T-cell (primary cell): Measurements from ENCODE around the gene MFSD8. TPM values are rescaled to one million over a fixed set of nuclear protein-coding genes. Genes with fewer than 3 reads are reported as not detected.

Experiments
- ATAC-seq, 4 experiments: fragments of 200-7000 bp in 3 of 4; fragments of 150-1000 bp in 1 of 4; cut with Tn5 transposase; replicated peaks in 1 of 4; 1 replicate in 3 of 4; 2 replicates in 1 of 4; pipeline ENCODE4 v1.10.0; 2021; ENCODE audit warnings: moderate library complexity in 3 of 4, mild to moderate bottlenecking in 2 of 4, moderate number of reproducible peaks in 1 of 4
- CTCF ChIA-PET, 2 donors: fragments of 300-600 bp; sonication (Branson Sonifier 250); formaldehyde crosslinking; loops; one replicate each; lab custom pipeline; 2022; ENCODE audit warnings: antibody characterized with exemption in 2 of 2; lab: Charles Lee
- POLR2A ChIA-PET, 2 donors: fragments of 300-600 bp; sonication (Branson Sonifier 250); formaldehyde crosslinking; loops; one replicate each; lab custom pipeline; 2022; ENCODE audit warnings: antibody characterized with exemption in 2 of 2; lab: Charles Lee
- DNase-seq, 35 experiments: peaks; one replicate each; pipeline versions ENCODE4 v3.0.0 to v3.0.0-alpha.2; 2013 to 2023
- H3K27ac ChIP-seq: one replicate; pipeline ENCODE4 v1.5.1; 2013; ENCODE audit warnings: low read length
- H3K27me3 ChIP-seq, 2 experiments: replicated peaks in 1 of 2; 1 replicate in 1 of 2; 2 replicates in 1 of 2; pipeline versions ENCODE4 v1.6.1 to v1.7.0; 2013; ENCODE audit warnings: low read length in 1 of 2, mixed read lengths in 1 of 2; ENCODE audit not compliant: control insufficient read depth in 2 of 2, insufficient read depth in 2 of 2; ENCODE audit errors: extremely low read depth in 1 of 2
- H3K36me3 ChIP-seq, 2 donors: 1 replicate in 1 of 2; 2 replicates in 1 of 2; pipeline versions ENCODE4 v1.6.1 to v1.7.0; 2013; ENCODE audit warnings: low read length in 1 of 2; ENCODE audit not compliant: control insufficient read depth in 2 of 2, insufficient read depth in 1 of 2; ENCODE audit errors: extremely low read depth in 1 of 2
- H3K4me1 ChIP-seq, 2 experiments: 1 replicate in 1 of 2; 2 replicates in 1 of 2; pipeline versions ENCODE4 v1.6.1 to v1.7.0; 2013; ENCODE audit warnings: low read length in 2 of 2, mixed read lengths in 1 of 2; ENCODE audit not compliant: insufficient read depth in 2 of 2, control insufficient read depth in 1 of 2; ENCODE audit errors: extremely low read depth in 1 of 2
- H3K4me3 ChIP-seq, 2 donors: 1 replicate in 1 of 2; 2 replicates in 1 of 2; pipeline versions ENCODE4 v1.5.1 to v1.7.0; 2013; ENCODE audit warnings: mild to moderate bottlenecking in 2 of 2, low read length in 1 of 2, moderate library complexity in 1 of 2; ENCODE audit not compliant: control insufficient read depth in 1 of 2; ENCODE audit errors: extremely low read depth in 1 of 2
- H3K9me3 ChIP-seq: 2 replicates; pipeline ENCODE4 v1.7.0; 2013
- H3K27ac Mint-ChIP-seq, 2 donors: one replicate each; pipeline ENCODE4 v1.8.0; 2020 to 2021; ENCODE audit warnings: mild to moderate bottlenecking in 2 of 2, mixed read lengths in 2 of 2
- H3K27me3 Mint-ChIP-seq, 2 donors: one replicate each; pipeline ENCODE4 v1.8.0; 2021 to 2022; ENCODE audit warnings: mixed read lengths in 2 of 2
- H3K36me3 Mint-ChIP-seq: one replicate; pipeline ENCODE4 v1.8.0; 2021; ENCODE audit warnings: mixed read lengths
- H3K4me1 Mint-ChIP-seq, 3 donors: one replicate each; pipeline ENCODE4 v1.8.0; 2020 to 2022; ENCODE audit warnings: mixed read lengths in 3 of 3, mild to moderate bottlenecking in 1 of 3
- H3K4me3 Mint-ChIP-seq, 3 donors: one replicate each; pipeline ENCODE4 v1.8.0; 2020 to 2022; ENCODE audit warnings: mild to moderate bottlenecking in 3 of 3, mixed read lengths in 3 of 3, moderate library complexity in 3 of 3
- H3K9me3 Mint-ChIP-seq, 3 donors: one replicate each; pipeline ENCODE4 v1.8.0; 2020 to 2022; ENCODE audit warnings: mixed read lengths in 3 of 3
- WGBS: methylation state at CpG from one replicate; pipeline ENCODE4 v1.1.5; 2013; ENCODE audit warnings: missing lambda C conversion rate; ENCODE audit not compliant: insufficient coverage; 5-methylcytosine and 5-hydroxymethylcytosine counted together
- total RNA-seq, 35 experiments: library from RNA in 6 of 35; stranded (reverse) in 6 of 35; fragments of 120-200 nt in 1 of 35; gene quantifications; one replicate each; pipeline versions ENCODE4 v1.2.1 to v1.2.4 and lab custom pipeline; 2013 to 2026

Gene MFSD8
- total RNA-seq, 5 donors from 2014 or later (not counting 1 experiment from before 2014, with no cell fraction given): 27.0 to 39.7 (median 37.1) TPM

DNA sequence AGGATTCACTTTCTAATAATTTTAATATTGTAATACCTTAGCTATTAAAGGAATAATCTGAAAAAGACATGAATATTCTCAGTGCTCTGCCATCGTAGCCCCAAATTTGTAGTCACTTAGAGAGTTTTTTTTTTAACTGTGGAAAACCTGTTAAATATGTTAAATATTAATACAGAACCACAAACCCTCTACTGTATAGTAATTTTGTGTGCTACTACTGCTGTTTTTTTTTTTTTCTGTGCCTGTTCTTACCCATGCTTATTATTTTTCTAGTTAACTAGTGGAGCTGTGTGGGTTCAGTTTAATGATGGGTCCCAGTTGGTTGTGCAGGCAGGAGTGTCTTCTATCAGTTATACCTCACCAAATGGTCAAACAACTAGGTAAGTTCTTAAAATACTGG lies 68.4 kb downstream of the MFSD8 start:
- H3K36me3 ChIP-seq: no peaks in the 10 kb centered on the region

DNA sequence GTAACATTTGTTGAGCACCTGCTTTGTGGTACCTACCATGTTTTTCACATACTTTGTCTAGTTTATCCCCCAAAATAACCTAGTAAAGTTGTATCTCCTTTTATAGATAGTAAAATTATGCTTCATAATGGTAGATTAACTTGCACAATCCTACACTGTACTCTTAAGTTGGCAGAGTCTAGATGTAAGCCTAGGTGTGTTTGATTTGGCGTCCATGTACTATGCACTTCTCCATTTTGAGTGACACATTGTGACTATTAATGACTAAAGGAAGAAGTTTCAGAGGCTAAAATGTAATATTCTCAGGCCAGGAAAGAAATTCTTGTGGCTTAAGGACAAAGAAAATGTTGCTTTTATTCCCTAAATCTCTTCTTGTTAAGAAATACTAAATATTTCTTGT lies 68.9 kb downstream of the MFSD8 start:
- no peak overlapping the region for H3K27ac ChIP-seq
- no CpG with 5 or more reads among the region's 1 CpG for WGBS
- no peaks in the 10 kb centered on the region for H3K4me1 ChIP-seq
- H3K27me3 ChIP-seq: no peaks in the 10 kb centered on the region
- H3K27ac Mint-ChIP-seq: no peak overlapping the region
- no peaks in the 10 kb centered on the region for H3K9me3 ChIP-seq
- no peaks in the 10 kb centered on the region for H3K36me3 ChIP-seq
- H3K9me3 Mint-ChIP-seq: no peaks in the 10 kb centered on the region
- CTCF ChIA-PET: no interaction called here
- no peak overlapping the region for H3K4me3 Mint-ChIP-seq
- DNase-seq (no peak), ATAC-seq (no peak)
- H3K36me3 Mint-ChIP-seq: peaks cover 9% of the 10 kb centered on the region
- no peaks in the 10 kb centered on the region for H3K4me1 Mint-ChIP-seq
- no peak overlapping the region for H3K4me3 ChIP-seq
- POLR2A ChIA-PET: no interaction called here
- no peaks in the 10 kb centered on the region for H3K27me3 Mint-ChIP-seq

More for the DNA sequence above, 68.4 kb downstream of the MFSD8 start:
- Histone ChIP-seq H3K4me1 (no peaks in the 10 kb centered on the region), H3K27me3 (no peaks in the 10 kb centered on the region), H3K27ac (no peak overlapping the region), H3K4me3 (no peak overlapping the region), H3K9me3 (no peaks in the 10 kb centered on the region)
- DNase-seq: no peak
- ChIA-PET CTCF (no interaction called here), POLR2A (interaction anchor here in 1 of 2 donors (0.6 kb wide), 1 partner anchor 16 kb away, joined by 4 read pairs; the partner anchor contains the start of gene PLK4)
- WGBS: no CpG with 5 or more reads among the region's 1 CpG
- no peak overlapping the region for H3K4me3 Mint-ChIP-seq
- H3K27me3 Mint-ChIP-seq: no peaks in the 10 kb centered on the region
- no peaks in the 10 kb centered on the region for H3K4me1 Mint-ChIP-seq
- H3K36me3 Mint-ChIP-seq: peaks cover 9% of the 10 kb centered on the region
- H3K9me3 Mint-ChIP-seq: no peaks in the 10 kb centered on the region
- no peak for ATAC-seq
- no peak overlapping the region for H3K27ac Mint-ChIP-seq

DNA sequence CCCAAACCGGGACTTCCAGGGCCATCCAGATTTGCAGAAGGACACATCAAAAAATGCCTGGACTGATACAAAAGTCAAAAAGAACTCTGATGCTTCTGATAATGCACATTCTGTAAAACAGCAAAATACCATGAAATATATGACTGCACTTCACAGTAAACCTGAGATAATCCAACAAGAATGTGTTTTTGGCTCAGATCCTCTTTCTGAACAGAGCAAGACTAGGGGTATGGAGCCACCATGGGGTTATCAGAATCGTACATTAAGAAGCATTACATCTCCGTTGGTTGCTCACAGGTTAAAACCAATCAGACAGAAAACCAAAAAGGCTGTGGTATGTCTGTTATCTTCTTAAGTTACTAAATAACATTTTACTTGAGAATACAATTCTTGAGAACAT lies 75.1 kb downstream of the MFSD8 start:
- Histone ChIP-seq H3K27me3 (no peaks in the 10 kb centered on the region), H3K4me3 (no peak overlapping the region), H3K27ac (no peak overlapping the region), H3K36me3 (no peaks in the 10 kb centered on the region), H3K4me1 (no peaks in the 10 kb centered on the region), H3K9me3 (no peaks in the 10 kb centered on the region)
- no peak for ATAC-seq
- H3K36me3 Mint-ChIP-seq: peaks cover 18% of the 10 kb centered on the region
- H3K27me3 Mint-ChIP-seq: no peaks in the 10 kb centered on the region
- H3K9me3 Mint-ChIP-seq: no peaks in the 10 kb centered on the region
- H3K27ac Mint-ChIP-seq: no peak overlapping the region
- no peak for DNase-seq
- peaks cover 0 to 4% (median 0%) of the 10 kb centered on the region in 3 donors for H3K4me1 Mint-ChIP-seq
- ChIA-PET CTCF (interaction anchor here in 1 of 2 donors (1.9 kb wide), 1 partner anchor 8 kb away, joined by 6 read pairs; the partner anchor contains the start of gene PLK4), POLR2A (interaction anchor here in 1 of 2 donors (0.5 kb wide), 1 partner anchor 10 kb away, joined by 3 read pairs; no protein-coding TSS in a partner anchor)
- no peak overlapping the region for H3K4me3 Mint-ChIP-seq
- WGBS: 100% methylated on average over 1 of the region's 3 CpGs

DNA sequence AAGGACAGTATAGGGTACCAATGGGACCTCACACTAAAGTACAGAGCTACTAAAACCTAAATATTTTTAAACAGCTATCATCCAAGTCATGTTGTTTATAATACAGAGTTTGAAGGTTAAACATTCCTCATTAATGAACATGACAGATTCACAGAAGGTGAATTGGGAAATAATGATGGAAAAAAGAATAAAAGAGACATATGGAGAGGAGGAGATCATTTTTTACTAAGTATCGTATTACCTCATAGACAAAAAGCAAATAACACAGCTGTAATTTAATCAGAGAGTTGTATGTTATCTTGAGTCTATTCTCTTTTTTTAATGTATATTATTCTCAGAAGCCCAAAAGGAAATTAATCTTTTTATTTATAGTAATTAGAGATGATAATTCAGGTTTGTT lies 76.4 kb downstream of the MFSD8 start:
- Histone ChIP-seq H3K9me3 (no peaks in the 10 kb centered on the region), H3K27ac (no peak overlapping the region), H3K4me3 (no peak overlapping the region), H3K27me3 (no peaks in the 10 kb centered on the region), H3K36me3 (no peaks in the 10 kb centered on the region), H3K4me1 (no peaks in the 10 kb centered on the region)
- DNase-seq (no peak), ATAC-seq (no peak)
- no peak overlapping the region for H3K27ac Mint-ChIP-seq
- no peaks in the 10 kb centered on the region for H3K9me3 Mint-ChIP-seq
- no peak overlapping the region for H3K4me3 Mint-ChIP-seq
- peaks cover 0 to 4% (median 0%) of the 10 kb centered on the region in 3 donors for H3K4me1 Mint-ChIP-seq
- peaks cover 14% of the 10 kb centered on the region for H3K36me3 Mint-ChIP-seq
- H3K27me3 Mint-ChIP-seq: no peaks in the 10 kb centered on the region
- ChIA-PET CTCF (interaction anchor here in 1 of 2 donors (0.9 kb wide), 1 partner anchor 15 kb away, joined by 3 read pairs; no protein-coding TSS in a partner anchor), POLR2A (interaction anchor here (0.5 to 0.8 kb wide), 3 partner anchors 57 to 143 kb away, joined by 3 to 7 read pairs (median 5); no protein-coding TSS in a partner anchor)
- WGBS: no CpG with 5 or more reads among the region's 1 CpG

DNA sequence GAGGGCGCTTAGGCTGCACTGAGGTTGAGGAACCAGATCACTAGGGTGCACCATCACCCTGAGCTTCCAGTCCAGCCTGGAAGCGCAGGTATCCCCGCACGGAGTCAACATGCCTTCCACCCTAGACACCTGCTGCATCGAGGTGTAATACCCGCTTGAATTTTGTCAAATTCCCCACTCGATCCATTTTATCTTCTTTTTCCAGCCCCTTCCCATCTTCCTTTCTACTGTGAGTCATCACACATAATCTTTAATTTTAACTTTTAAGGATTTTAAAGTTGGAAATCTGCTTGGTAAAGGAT lies 83.5 kb downstream of the MFSD8 start:
- H3K4me3 ChIP-seq: peak overlapping the region; percentile 76 to 97
- H3K36me3 ChIP-seq: no peaks in the 10 kb centered on the region
- WGBS: 0% methylated on average over 4 of the region's 7 CpGs
- peaks cover 24 to 28% (median 25%) of the 10 kb centered on the region in 3 donors for H3K4me1 Mint-ChIP-seq
- H3K27me3 ChIP-seq: no peaks in the 10 kb centered on the region
- peak overlapping the region; percentile 98 to 100 (median 98) for H3K4me3 Mint-ChIP-seq
- peak in 1 of 4 experiments; percentile 4 for ATAC-seq
- H3K36me3 Mint-ChIP-seq: peaks cover 8% of the 10 kb centered on the region
- POLR2A ChIA-PET: interaction anchor here in 1 of 2 donors (0.7 kb wide), 1 partner anchor 84 kb away, joined by 4 read pairs; no protein-coding TSS in a partner anchor
- DNase-seq: peak in 2 of 35 experiments; percentile 3 to 4
- H3K27me3 Mint-ChIP-seq: no peaks in the 10 kb centered on the region
- H3K9me3 Mint-ChIP-seq: no peaks in the 10 kb centered on the region
- H3K9me3 ChIP-seq: no peaks in the 10 kb centered on the region
- CTCF ChIA-PET: interaction anchor here in 1 of 2 donors (1.6 to 2.3 kb wide), 2 partner anchors 8 to 84 kb away, joined by 4 to 6 read pairs; partner anchors contain the start of genes ABHD18 and MFSD8
- no peak overlapping the region for H3K27ac ChIP-seq
- peak overlapping the region in 1 of 2 donors; percentile 94 for H3K27ac Mint-ChIP-seq
- H3K4me1 ChIP-seq: peaks cover 9 to 11% of the 10 kb centered on the region in 2 experiments

DNA sequence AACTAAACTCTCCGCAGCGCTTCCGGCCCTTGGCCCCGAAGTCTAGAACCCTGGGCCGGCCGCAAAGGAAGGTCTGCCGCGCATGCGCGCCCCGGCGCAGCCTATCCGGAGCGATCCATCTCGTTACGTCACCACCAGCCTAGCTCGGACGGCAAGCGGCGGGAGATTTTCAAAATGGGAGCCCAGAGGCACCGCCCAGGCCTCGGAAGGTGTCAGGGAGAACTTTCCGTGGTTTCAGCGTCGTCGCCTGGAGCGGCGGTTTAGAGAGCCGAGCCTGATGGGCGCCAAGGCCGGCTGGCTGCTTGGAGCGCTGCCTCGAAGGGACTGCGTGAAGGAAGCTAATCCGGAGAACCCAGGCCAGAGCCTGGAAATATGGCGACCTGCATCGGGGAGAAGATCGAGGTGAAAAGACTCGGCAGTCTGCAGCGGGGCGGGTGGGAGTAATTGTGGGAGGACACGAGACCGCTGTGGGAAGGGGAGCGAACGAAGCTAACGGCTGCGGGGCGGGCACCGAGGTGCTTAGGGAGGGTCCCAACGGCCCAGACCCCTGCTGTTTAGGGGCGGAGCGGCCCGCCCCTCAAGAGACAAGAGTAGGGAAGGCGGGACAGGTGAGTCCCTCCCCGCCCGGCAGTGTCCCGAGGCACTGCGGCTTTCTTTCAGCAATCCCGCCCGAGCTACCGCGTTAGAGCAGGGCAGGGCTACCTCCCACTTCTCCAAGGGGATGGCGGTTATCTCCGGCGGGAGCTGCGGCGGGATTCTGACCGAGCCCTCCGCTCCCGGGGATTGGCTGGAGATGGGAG lies 84.0 kb downstream of the MFSD8 start, which contains the start of gene PLK4:
Gene PLK4, plus strand, starts transcription at position 131 of the 800 bp plus-strand sequence. Its CDS starts 242 bp downstream, at position 373.
- CTCF ChIA-PET: interaction anchor here in 1 of 2 donors (1.6 to 2.3 kb wide), 2 partner anchors 9 to 84 kb away, joined by 4 to 6 read pairs; partner anchors contain the start of genes ABHD18 and MFSD8
- no peaks in the 10 kb centered on the region for H3K9me3 Mint-ChIP-seq
- WGBS: under 1% methylated on average over 58 of the region's 70 CpGs

More for the DNA sequence above, 84.0 kb downstream of the MFSD8 start, which contains the start of gene PLK4:
- peak within 1 kb of the TSS; percentile 98 to 100 (median 98) for H3K4me3 Mint-ChIP-seq
- peaks cover 5% of the 10 kb centered on the region for H3K36me3 Mint-ChIP-seq
- peak within 1 kb of the TSS; percentile 76 to 97 for H3K4me3 ChIP-seq
- peak within 1 kb of the TSS; percentile 94 to 98 for H3K27ac Mint-ChIP-seq
- H3K4me1 ChIP-seq: peaks cover 9 to 11% of the 10 kb centered on the region in 2 experiments
- H3K27ac ChIP-seq: peak within 1 kb of the TSS; percentile 92
- POLR2A ChIA-PET: interaction anchor here (0.6 to 1.0 kb wide), 4 partner anchors 16 to 1213 kb away, joined by 3 to 5 read pairs (median 4); no protein-coding TSS in a partner anchor
- no peaks in the 10 kb centered on the region for H3K36me3 ChIP-seq
- H3K4me1 Mint-ChIP-seq: peaks cover 24 to 28% (median 25%) of the 10 kb centered on the region in 3 donors
- DNase-seq (peak; percentile 85 to 96 (median 92)), ATAC-seq (peak; percentile 93 to 97 (median 95))
- H3K27me3 ChIP-seq: no peaks in the 10 kb centered on the region
- H3K9me3 ChIP-seq: no peaks in the 10 kb centered on the region
- no peaks in the 10 kb centered on the region for H3K27me3 Mint-ChIP-seq
